HepG2 (cell line): ENCODE data around the gene GGTLC1. TPM values are rescaled to one million over a fixed set of nuclear protein-coding genes. Genes with fewer than 3 reads are reported as not detected.

ENCODE experiments used
- ATAC-seq: fragments of 200-7000 bp; cut with Tn5 transposase; 3 replicates; pipeline ENCODE4 v1.9.1; 2020; ENCODE audit warnings: mild to moderate bottlenecking, moderate library complexity
- BruUV-seq: library from RNA; stranded (reverse); fragments of 400-500 nt; replicated peaks from 2 replicates; lab custom pipeline; 2021; lab: Mats Ljungman, UMichigan
- CTCF ChIA-PET: fragments of 300-600 bp; formaldehyde crosslinking; extraction: SDS; loops from one replicate; lab custom pipeline; 2021; ENCODE audit warnings: low total read pairs, inconsistent platforms, low intra/inter-chr PET ratio; lab: Yijun Ruan, JAX
- POLR2A ChIA-PET: fragments of 350-600 bp; sonication (Branson Sonifier 250); formaldehyde crosslinking; loops from one replicate; lab custom pipeline; 2020; ENCODE audit warnings: antibody characterized with exemption, inconsistent platforms; lab: Yijun Ruan, JAX
- DNase-seq: peaks from one replicate; pipeline ENCODE4 v3.0.0-alpha.2; 2015; ENCODE audit warnings: low spot score
- FAIRE-seq: peaks from 3 replicates; lab custom pipeline; 2011; peaks lifted over from hg19 to GRCh38; lab: Jason Lieb, UNC
- H2AFZ ChIP-seq: one replicate; pipeline ENCODE4 v1.6.1; 2011; ENCODE audit warnings: low read length, inconsistent platforms
- H3K27ac ChIP-seq: fragments of 300-600 bp; 3 replicates; pipeline ENCODE4 v1.8.0; 2011; ENCODE audit warnings: mixed run types, mild to moderate bottlenecking, mixed read lengths, low read length, inconsistent platforms; ENCODE audit not compliant: insufficient read depth; ENCODE audit errors: extremely low read length
- H3K27me3 ChIP-seq, 2 experiments: fragments of 200-600 bp in 1 of 2; 2 replicates in 1 of 2; 3 replicates in 1 of 2; pipeline versions ENCODE4 v1.6.0 to v1.8.0; 2011; ENCODE audit warnings: low read length in 2 of 2, mild to moderate bottlenecking in 2 of 2, moderate library complexity in 2 of 2, inconsistent platforms in 1 of 2; ENCODE audit not compliant: insufficient read depth in 2 of 2, control insufficient read depth in 1 of 2
- H3K36me3 ChIP-seq, 2 experiments: fragments of 200-600 bp in 1 of 2; replicated peaks in 1 of 2; 2 replicates in 1 of 2; 3 replicates in 1 of 2; pipeline versions ENCODE4 v1.5.1 to v1.8.0; 2011; ENCODE audit warnings: low read length in 2 of 2, inconsistent platforms in 1 of 2; ENCODE audit not compliant: insufficient read depth in 2 of 2, control insufficient read depth in 1 of 2
- H3K4me1 ChIP-seq: 2 replicates; pipeline ENCODE4 v1.5.1; 2012; ENCODE audit warnings: low read length, inconsistent platforms; ENCODE audit not compliant: insufficient read depth
- H3K4me2 ChIP-seq: 2 replicates; pipeline ENCODE4 v1.6.0; 2011; ENCODE audit warnings: low read depth, low read length, inconsistent platforms
- H3K4me3 ChIP-seq, 3 experiments: fragments of 200-600 bp in 1 of 3; sonication (generic), shearing (Covaris generic) in 1 of 3; replicated peaks in 1 of 3; 2 replicates each; pipeline ENCODE4 v1.5.1; 2011 to 2016; ENCODE audit warnings: low read length in 3 of 3, inconsistent platforms in 2 of 3, low read depth in 2 of 3, mild to moderate bottlenecking in 2 of 3, control low read depth in 1 of 3, mixed read lengths in 1 of 3; ENCODE audit not compliant: insufficient read depth in 1 of 3
- H3K79me2 ChIP-seq: one replicate; pipeline ENCODE4 v1.6.1; 2011; ENCODE audit warnings: low read length, inconsistent platforms; ENCODE audit not compliant: insufficient read depth
- H3K9ac ChIP-seq: 2 replicates; pipeline ENCODE4 v1.6.0; 2011; ENCODE audit warnings: mild to moderate bottlenecking, low read depth, low read length, inconsistent platforms; ENCODE audit not compliant: insufficient read depth
- H3K9me3 ChIP-seq: 2 replicates; pipeline ENCODE4 v1.5.1; 2012; ENCODE audit warnings: mild to moderate bottlenecking, low read length
- H4K20me1 ChIP-seq: 2 replicates; pipeline ENCODE4 v1.6.0; 2011; ENCODE audit warnings: inconsistent platforms, mild to moderate bottlenecking, low read length, moderate library complexity; ENCODE audit not compliant: insufficient read depth
- CREM ChIP-seq, 2 experiments: sonication (generic) in 1 of 2; formaldehyde crosslinking in 1 of 2; IDR thresholded peaks; 2 replicates each; pipeline versions ENCODE4 v1.4.0 to v1.6.1; 2016 to 2020; ENCODE audit warnings: antibody characterized with exemption in 1 of 2, mild to moderate bottlenecking in 1 of 2, missing genetic modification reagents in 1 of 2
- FOSL2 ChIP-seq: sonication (generic); formaldehyde crosslinking; IDR thresholded peaks from 2 replicates; pipeline ENCODE4 v1.4.0; 2020; ENCODE audit warnings: missing genetic modification reagents
- GABPA ChIP-seq, 2 experiments: IDR thresholded peaks; 2 replicates each; pipeline ENCODE4 v1.6.1; 2011 to 2016; ENCODE audit warnings: low read depth in 2 of 2, low read length in 1 of 2, missing biosample characterization in 1 of 2, missing genetic modification characterization in 1 of 2
- NFKBIZ ChIP-seq: IDR thresholded peaks from 2 replicates; pipeline ENCODE4 v1.6.1; 2018; ENCODE audit warnings: missing genetic modification reagents, missing compliant biosample characterization
- RNF219 ChIP-seq: sonication (generic); formaldehyde crosslinking; IDR thresholded peaks from 2 replicates; pipeline ENCODE4 v1.5.0; 2020; ENCODE audit warnings: mild to moderate bottlenecking, missing genetic modification reagents
- SMC3 ChIP-seq: IDR thresholded peaks from 2 replicates; pipeline ENCODE4 v1.6.1; 2011; ENCODE audit warnings: low read length, improper control_type of control experiment
- SNRNP70 ChIP-seq: fragments of 200-400 bp; formaldehyde crosslinking; IDR thresholded peaks from 2 replicates; pipeline ENCODE4 v1.6.1; 2017; ENCODE audit warnings: mild to moderate bottlenecking, low read depth, low read length, moderate library complexity
- SYNCRIP ChIP-seq: fragments of 200-400 bp; formaldehyde crosslinking; IDR thresholded peaks from 2 replicates; pipeline ENCODE4 v1.6.1; 2018; ENCODE audit warnings: mild to moderate bottlenecking, low read depth, low read length; ENCODE audit not compliant: insufficient read depth
- TBX3 ChIP-seq: fragments of 450-650 bp; IDR thresholded peaks from 2 replicates; pipeline ENCODE4 v1.6.1; 2017; ENCODE audit warnings: antibody characterized with exemption, mild to moderate bottlenecking, inconsistent platforms, borderline replicate concordance
- ZBTB37 ChIP-seq: sonication (generic); formaldehyde crosslinking; IDR thresholded peaks from 2 replicates; pipeline ENCODE4 v1.4.0; 2020; ENCODE audit warnings: mild to moderate bottlenecking, missing genetic modification reagents
- ZKSCAN5 ChIP-seq: sonication (generic); formaldehyde crosslinking; IDR thresholded peaks from 2 replicates; pipeline ENCODE4 v1.5.1; 2020; ENCODE audit warnings: mild to moderate bottlenecking, missing genetic modification reagents
- ZNF383 ChIP-seq: sonication (generic); formaldehyde crosslinking; IDR thresholded peaks from 2 replicates; pipeline ENCODE4 v1.4.0; 2020; ENCODE audit warnings: missing genetic modification reagents, mild to moderate bottlenecking, borderline replicate concordance
- ZNF430 ChIP-seq: sonication (generic); formaldehyde crosslinking; IDR thresholded peaks from 2 replicates; pipeline ENCODE4 v1.9.0; 2021; ENCODE audit warnings: mild to moderate bottlenecking, missing genetic modification reagents
- WGBS: methylation state at CpG from one replicate; pipeline ENCODE4 v1.1.6; 2017; ENCODE audit warnings: low lambda C conversion rate; 5-methylcytosine and 5-hydroxymethylcytosine counted together
- in situ Hi-C: cut with HindIII; loops from 2 replicates; pipeline ENCODE4 v1.10.0; 2017; ENCODE audit warnings: low pct_unique_long_range_greater_than_20kb; ENCODE audit not compliant: extremely low pct_ligation_motif_present
- intact Hi-C: fragments of 100-400 bp; cut with micrococcal nuclease; formaldehyde crosslinking; loops from one replicate; pipeline ENCODE4 v1.10.0; 2022; ENCODE audit not compliant: unreplicated experiment
- polyA plus RNA-seq, 8 experiments: library from polyadenylated mRNA; depleted of rRNA in 3 of 8; stranded (reverse) in 7 of 8; unstranded in 1 of 8; fragments of >200 nt; fragmentation: Illumina TruSeq in 4 of 8; extraction: Trizol in 4 of 8; gene quantifications; 2 replicates each; pipeline versions ENCODE4 v1.2.1 to v1.2.3, GENCODE V29; 2011 to 2016; ENCODE audit warnings: low read depth in 4 of 8, missing spikeins in 1 of 8, mixed read lengths in 1 of 8; ENCODE audit not compliant: insufficient read depth in 1 of 8
- total RNA-seq, 5 experiments: library from RNA; depleted of rRNA; stranded (reverse); fragments of >200 nt; fragmentation: Illumina TruSeq; extraction: Trizol; gene quantifications; 2 replicates each; pipeline ENCODE4 v1.2.3, GENCODE V29; 2016; ENCODE audit warnings: low read depth in 1 of 5

The GGTLC1 gene
- total and polyA plus RNA-seq, 2 of the 13 experiments (the other 11 are each of a cell fraction or from before 2014, with no cell fraction given): not detected

GRCh38 chr20:23966927-23967615 lies 21.5 kb downstream of the GGTLC1 start:
- ChIA-PET POLR2A (no interaction called here), CTCF (no interaction called here)
- no peaks in the 10 kb centered on the region for H3K79me2 ChIP-seq
- H3K27ac ChIP-seq: no peak overlapping the region
- no peaks in the 10 kb centered on the region for H4K20me1 ChIP-seq
- H3K4me1 ChIP-seq: no peaks in the 10 kb centered on the region
- no peaks in the 10 kb centered on the region for H3K27me3 ChIP-seq
- no peak overlapping the region for H2AFZ ChIP-seq
- intact Hi-C loops: no loop called here
- no peaks in the 10 kb centered on the region for H3K36me3 ChIP-seq
- H3K9me3 ChIP-seq: peaks cover 34% of the 10 kb centered on the region
- H3K4me3 ChIP-seq: no peak overlapping the region
- WGBS: 5% methylated on average over 8 of the region's 8 CpGs
- H3K9ac ChIP-seq: no peak overlapping the region
- H3K4me2 ChIP-seq: no peak overlapping the region
- in situ Hi-C loops: no loop called here
- FAIRE-seq (no peak), DNase-seq (no peak)
- no TSS peak for BruUV-seq
- TF ChIP-seq FOSL2 (CRISPR knock-in tag) (no peak), SMC3 (no peak), ZBTB37 (CRISPR knock-in tag) (no peak), RNF219 (CRISPR knock-in tag) (no peak), ZKSCAN5 (CRISPR knock-in tag) (no peak), SNRNP70 (no peak), SYNCRIP (no peak), NFKBIZ (CRISPR knock-in tag) (no peak), ZNF430 (CRISPR knock-in tag) (no peak), TBX3 (no peak), CREM (IDR thresholded peaks at IDR 0.05) (no peak), CREM (CRISPR knock-in tag; IDR thresholded peaks at IDR 0.05) (no peak), GABPA (IDR thresholded peaks at IDR 0.05; ENCODE audit: low read depth, low read length) (no peak), GABPA (CRISPR knock-in tag; IDR thresholded peaks at IDR 0.05; ENCODE audit: low read depth) (no peak), ZNF383 (CRISPR knock-in tag) (no peak)
- TF ChIP-seq, all 625 proteins: peak for 0
- no peak for ATAC-seq
